Central memory CD4-positive, alpha-beta T cell (primary cell): ENCODE measurements around the gene SULT1B1.
A peak's percentile ranks its signal among the peaks of the same experiment; 100 is the strongest.

Experiments
- DNase-seq: peaks from one replicate; pipeline ENCODE4 v3.0.0; 2022

Gene SULT1B1

GRCh38 chr4:69689599-69689998 lies 70.8 kb downstream of the SULT1B1 start:
- peak; percentile 22 for DNase-seq

- DNase-seq = no peak
These were observed 75.6 kb downstream of the SULT1B1 start for GRCh38 chr4:69684804-69685203.
